ENCODE measurements around the gene TMEM178B.

Gene TMEM178B

DNA sequence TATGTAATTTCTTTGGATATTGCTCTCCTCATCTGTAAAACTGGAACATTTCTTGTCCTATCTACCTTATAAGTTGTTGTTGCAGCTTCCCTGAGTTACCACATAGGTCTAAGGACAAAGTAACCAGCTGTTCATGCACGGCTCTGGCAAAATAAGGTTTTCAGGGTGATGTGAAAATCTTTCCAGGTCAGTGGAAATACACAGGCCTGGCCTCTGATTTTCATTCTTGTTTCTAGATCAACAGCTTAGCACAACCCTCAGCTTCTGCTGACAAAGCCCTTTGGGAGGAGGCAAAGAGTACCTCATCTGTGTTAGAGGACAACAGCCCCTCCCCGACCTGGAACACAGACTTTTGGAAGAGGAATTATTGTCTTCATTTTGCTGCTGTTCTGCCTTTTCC lies 359.8 kb downstream of the TMEM178B start:
- DNase-seq (ENCODE audit: low read depth) = no peak

DNA sequence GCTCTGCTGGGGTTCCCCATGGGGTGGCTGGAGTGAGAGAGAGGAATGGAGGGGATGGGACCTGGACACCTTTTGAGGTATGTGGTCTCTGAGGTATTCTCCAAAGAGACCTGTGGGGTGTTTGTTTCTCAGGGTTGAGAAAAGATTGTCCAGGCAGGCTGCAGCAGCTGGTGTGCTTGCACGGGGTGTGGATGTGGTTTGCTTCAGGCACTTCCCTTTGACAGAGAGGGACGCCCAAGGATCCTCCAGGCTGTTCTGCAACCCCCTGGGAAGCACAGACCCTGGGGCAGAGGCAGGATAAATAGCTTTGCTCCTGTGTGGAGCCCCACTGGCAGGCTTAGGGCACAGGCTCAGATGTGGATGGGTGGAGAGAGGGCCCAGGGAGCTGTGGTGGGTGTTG lies 362.3 kb downstream of the TMEM178B start:
- no peak for DNase-seq (ENCODE audit: low read depth)

DNA sequence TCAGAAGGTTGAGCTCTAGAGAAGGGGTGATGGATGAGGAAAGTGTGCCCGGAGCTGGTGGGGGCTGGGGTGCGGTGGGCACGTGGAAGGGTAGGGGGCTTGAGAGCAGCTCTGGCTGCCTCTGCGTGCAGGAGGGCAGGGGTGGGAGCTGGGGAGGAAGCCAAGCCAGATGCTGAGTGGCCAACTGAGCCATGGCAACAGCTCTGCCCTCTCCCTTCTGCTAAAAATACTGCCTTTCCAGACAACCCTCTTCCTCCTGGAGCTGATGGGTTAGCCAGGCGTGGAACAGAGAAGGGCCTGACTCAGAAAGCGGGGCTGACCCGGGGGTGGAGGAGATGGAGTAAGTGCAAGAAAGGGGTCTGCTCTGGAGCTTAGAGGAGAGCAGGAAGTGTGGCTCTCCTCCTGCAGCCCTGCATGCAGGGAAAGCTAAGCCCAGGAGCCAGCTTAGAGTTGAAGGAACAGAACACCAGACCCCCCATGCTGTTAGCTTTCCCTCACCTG lies 362.8 kb downstream of the TMEM178B start:
- no peak for DNase-seq (ENCODE audit: low read depth)

DNA sequence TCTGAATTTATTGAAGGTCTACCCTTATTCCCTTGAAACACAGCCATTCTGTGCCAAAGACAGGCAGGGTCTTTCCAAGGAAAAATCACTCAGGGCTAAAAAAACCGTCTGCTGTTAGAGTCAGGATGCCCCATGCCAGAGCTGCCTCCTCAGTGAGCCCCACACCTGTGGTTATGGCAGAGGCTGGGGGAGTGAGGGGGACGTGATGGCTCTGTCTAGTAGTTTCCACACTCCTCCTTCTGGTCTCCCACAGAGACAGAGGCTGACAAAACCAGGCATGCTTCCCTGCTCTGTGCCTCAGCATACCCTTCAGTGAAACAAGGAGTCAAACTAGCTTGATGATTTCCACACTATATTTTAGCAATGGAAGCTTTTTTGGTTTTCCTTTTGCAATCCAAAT lies 365.3 kb downstream of the TMEM178B start:
- no peak for DNase-seq (ENCODE audit: low read depth)

DNA sequence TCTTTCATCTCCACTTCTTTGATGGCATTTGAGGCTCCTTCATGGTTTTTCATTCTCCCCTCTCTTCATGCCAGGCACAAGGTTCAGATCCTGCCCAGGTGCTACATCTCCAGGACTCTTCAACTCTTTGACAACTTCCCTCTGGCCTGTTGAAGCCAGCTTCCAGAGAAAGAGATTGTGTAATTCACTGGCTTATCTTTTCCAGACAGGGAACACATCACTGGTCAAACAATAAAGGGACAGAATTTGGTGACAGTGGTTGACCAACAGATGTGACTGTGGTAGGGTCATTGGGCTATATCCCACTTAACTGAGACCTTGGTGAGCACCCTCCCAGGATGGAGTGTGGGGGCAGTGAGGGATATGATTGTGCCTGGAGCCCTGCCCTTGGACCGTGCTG lies 365.9 kb downstream of the TMEM178B start:
- DNase-seq (ENCODE audit: low read depth) = no peak

DNA sequence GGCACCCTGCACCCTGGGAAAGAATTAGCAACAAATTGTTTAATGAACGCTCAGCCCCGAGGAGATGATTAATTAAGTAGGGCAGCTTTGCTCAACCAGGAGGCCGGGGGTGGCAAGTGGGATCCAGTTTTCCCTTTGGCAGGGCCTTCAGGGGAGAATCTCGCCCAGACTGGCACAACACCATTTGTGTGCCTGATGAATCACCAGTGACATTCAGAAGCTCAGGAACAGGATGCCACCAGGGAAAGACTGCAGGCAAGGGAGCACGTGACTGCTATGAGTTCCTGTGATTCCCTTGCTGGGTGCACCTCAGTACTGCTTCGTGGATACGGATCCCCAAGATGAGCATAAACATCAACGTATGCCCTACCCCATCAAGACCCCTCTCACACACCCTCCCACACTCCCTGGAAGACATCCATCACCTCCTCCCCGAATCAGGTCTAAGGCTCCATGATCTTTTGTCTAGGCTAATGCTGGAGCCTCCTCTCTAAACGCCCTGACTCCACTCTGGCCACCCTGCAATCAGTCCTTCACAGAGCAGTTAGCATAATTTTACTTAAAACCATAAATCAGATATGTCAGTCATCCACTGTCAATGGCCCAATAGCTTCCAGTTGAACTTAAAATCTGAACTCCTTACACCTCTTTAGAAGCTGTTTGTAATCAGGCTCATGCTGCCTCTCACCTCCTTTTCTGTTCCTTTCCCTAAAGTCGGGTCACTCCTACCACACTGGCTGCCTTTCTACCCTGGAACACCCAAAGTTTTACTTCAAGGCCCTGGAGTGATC lies 368.2 kb downstream of the TMEM178B start:
- no peak for DNase-seq (ENCODE audit: low read depth)

DNA sequence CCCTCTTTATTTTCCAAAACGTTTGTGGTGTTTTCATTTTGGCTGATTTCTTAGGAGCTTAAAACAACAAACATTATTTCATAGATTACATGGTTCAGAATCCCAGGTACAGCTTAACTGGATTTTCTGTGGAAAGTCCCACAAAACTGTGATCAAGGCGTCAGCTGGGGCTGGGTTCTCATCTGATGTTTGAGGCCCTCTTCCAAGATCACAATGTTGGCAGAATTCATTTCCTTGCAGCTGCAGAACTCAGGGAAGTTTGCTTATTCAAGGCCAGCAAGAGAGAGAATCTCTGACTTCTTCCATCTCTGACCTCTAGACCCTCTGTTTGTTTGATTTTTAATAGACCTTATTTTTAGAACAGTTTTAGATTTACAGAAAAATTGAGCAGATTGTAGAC lies 368.9 kb downstream of the TMEM178B start:
- no peak for DNase-seq (ENCODE audit: low read depth)

DNA sequence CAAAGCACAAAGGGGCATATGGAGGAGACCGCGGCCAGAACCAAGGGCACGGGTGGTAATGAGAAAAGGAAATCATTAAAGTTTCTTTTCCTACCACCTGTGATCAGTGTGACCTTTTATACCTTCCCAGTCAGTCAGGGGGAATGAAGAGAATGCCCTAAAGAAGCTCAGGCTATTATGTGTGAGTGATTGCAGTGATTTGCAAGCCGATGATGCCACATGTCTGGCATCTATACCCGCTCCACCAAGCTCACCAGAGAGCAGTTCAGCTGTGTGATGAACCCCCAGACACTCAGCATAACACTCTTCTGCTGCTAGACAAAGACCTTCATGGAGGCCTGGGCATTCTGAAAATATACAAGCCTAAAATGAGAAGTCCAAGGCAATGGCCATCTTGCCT lies 371.1 kb downstream of the TMEM178B start:
- DNase-seq (ENCODE audit: low read depth) = no peak

DNA sequence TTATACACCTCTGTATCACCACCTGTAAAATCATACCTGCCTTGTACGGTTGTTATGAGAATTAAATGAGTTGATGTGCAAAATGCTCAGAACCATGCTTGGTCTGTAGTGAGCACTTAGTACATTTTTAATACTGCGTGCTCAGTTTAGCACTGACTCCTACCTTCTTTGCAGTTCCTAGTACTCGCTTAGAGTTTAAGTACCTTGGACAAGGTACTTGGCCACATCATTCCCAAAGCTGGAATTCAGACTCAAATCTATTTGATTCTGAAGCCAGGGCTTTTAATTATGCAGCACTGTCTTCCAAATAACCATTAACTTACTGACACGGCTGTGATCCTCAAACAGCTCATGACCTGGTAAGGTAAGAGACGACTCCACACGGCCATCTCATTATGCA lies 377.4 kb downstream of the TMEM178B start:
- DNase-seq (ENCODE audit: low read depth) = no peak

DNA sequence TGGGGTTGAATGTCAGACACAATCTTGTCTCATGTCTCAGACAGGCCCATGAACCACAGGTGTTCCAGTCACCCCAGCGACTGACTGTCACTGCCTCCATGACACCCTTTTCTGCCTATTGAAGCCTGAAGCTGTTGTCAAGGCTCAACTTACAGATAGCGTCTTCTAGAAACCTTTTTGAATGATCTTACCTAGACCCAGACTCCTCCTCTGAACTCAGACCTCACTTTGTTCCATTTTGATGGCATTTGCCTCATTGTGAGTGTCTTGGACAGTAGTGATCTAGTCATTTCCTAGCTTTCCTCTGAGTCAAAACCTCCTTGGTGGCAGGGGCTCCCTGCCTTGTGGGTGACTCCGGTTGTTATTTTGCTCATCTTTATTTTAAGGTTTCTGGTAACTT lies 379.0 kb downstream of the TMEM178B start:
- DNase-seq (ENCODE audit: low read depth) = no peak

DNA sequence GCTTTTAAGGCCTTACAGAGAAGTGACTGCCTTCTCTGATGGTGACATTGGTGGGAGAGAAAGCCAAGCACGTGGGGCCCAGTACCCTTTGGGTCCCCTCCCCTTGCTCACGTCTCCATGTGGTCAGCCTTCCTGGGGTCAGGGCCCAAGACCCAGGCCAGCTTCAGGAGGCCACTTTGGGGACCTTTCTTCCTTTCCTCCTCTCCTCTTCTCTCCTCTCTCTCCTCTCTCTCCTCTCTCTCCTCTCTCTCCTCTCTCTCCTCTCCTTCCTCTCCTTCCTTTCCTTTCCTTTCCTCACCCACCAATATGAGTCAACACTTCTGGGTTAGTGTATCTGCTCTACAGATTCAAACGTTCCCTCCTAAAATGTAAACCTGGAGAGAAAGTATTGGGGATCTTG lies 380.5 kb downstream of the TMEM178B start:
- no peak for DNase-seq (ENCODE audit: low read depth)

DNA sequence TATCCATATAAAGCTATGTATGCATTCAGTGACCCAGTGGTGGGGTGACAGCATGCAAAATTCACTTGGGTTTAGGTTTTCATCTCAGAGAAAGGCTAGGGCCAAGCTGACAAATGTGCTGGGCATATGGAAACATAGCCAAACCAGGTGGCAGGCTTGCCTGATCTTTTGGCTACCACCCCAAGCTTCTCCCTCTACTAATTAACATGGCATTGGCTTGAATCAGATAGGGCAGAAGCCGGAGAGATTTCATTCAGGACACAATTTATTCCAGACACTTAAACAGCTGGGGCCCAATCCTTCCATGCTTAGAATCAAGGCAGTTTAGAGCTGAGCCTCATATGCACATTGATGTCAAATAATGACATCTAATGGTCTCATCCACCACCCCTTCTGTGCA lies 381.9 kb downstream of the TMEM178B start:
- DNase-seq (ENCODE audit: low read depth) = no peak

DNA sequence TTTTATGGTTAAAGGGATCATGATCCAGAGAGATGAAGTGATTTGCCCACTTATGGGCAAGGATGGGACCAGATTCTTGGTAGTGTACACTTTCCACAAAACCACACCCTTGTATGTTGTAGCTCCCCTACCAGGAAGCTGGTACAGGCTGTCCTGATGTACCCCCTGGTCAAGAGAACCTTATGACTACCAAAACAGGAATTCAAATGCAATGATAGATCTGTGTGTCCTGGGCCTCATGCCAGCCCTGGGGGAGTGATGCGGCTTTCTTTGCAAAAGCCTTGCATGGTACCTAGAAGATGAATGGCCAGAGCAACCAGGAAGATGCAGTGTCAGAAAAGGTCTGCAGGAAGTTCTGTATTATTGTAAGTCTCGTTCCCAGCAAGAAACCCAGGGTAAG lies 382.4 kb downstream of the TMEM178B start:
- no peak for DNase-seq (ENCODE audit: low read depth)

DNA sequence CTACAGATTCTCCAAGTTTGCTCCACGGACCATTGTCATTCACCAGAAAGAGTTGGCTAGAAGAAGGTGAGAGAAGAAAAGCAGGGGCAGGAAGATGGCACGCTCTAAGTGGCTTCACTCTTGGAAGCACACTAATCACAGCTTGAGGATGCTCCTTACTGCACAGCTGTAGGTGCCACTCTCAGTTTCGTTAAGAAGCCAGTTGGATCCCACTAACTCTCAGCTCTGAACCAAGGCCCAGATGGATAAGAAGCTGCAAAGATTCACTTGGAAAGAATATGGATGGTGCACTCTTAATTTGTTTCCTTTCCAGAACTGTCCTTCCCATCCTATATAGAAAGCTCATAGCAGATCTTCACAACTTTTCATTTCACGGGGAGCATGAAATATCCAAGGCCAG lies 382.8 kb downstream of the TMEM178B start:
- no peak for DNase-seq (ENCODE audit: low read depth)

DNA sequence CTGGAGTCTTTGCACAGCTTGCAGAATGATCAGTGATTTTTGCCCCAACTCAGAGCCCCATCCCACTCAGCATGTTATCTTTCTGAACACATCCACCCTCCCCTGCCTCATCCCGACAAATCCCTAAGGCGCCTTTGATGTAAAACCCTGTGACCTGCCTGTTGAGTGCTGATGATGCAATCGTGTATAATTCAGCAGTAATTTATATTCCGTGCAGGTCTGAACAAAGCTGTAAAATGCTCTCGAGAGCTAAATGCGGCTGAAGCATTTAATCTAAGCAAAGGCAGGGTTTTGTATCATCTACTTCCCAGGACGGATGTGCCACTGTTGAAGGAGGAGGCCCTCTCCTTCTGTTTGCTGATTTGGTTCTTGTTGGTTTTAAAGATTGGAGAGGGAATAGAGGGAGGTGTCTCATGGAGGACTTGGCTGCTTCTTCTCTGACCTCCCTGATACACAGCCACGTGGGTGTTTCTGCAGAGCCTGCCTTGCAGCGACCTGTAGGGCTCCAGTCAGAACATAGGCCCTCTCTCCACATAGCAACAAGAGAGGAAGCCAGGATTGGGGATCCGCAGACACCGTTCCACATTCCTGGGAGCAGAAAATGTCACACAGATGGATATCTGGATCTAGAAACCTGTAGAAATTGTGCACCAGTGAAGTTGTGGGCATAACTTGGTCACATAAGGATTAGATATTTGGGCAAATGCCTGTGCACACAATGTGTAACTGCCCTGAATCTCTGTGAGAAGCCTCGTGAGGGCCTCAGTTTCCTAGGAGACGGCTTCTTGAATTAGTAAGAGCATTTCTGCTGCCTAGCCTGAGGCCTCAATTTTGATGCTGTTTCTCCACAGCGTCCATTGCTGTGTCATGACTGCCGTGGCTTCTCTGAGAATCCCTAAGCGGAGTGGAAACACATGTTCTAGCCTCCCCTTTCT lies 387.2 kb downstream of the TMEM178B start:
- DNase-seq (ENCODE audit: low read depth) = no peak

DNA sequence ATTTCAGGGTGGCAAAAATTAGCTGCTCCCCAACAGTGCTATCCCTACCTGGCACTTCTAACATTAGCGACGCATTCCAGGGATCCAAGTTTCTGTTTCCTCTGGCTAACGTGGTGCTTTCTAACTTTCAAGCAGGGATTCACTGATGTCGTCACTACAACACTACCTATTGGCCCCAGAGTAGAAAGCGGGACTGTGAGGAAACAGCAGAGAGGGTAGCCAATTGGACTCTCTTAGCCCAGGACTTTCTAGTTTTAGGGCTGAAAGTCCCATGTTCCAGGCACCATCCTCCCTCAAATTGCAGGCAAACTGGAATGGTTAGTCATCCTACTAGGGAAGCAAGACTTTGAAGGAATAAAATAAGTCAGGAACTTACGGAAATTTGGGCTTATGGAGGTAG lies 388.1 kb downstream of the TMEM178B start:
- DNase-seq (ENCODE audit: low read depth) = no peak

DNA sequence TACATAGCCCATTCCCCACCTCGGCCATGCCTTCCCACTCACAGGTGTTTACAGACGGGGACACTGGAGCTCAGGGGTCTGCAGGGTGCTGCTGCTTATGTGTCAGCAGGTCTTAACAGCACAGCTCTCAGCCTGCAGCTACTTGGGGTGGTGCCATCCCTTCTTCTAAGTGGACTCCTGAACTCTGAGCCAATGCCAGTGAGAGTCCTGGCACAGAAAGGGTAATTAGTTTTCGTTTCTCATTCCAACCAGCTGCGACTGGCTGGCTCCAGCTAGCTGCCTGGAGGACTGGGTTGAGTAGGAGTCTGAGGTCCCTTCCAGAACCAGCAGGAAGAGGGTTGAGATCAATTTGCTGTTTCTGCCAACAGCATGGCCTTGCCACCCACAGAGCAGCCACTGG lies 389.1 kb downstream of the TMEM178B start:
- no peak for DNase-seq (ENCODE audit: low read depth)

DNA sequence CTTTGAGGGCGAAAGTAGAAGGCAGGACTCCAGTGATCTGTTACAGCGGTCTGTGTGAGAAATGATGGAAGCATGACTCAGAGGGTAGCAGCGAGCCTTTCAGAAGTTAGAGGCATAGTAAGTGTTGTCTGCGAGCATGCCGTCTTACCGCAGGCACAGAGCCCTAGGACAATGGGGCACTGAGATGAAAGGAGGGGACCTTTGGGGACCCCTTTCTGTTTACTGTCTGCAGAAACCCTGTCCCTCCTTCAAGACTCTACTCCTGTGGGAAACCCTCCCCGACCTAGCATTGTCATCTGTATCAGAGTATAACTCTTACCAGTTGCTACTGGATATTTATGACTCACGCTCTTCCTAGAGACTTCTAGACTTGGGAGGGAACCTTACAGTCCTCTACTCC lies 390.1 kb downstream of the TMEM178B start:
- no peak for DNase-seq (ENCODE audit: low read depth)

DNA sequence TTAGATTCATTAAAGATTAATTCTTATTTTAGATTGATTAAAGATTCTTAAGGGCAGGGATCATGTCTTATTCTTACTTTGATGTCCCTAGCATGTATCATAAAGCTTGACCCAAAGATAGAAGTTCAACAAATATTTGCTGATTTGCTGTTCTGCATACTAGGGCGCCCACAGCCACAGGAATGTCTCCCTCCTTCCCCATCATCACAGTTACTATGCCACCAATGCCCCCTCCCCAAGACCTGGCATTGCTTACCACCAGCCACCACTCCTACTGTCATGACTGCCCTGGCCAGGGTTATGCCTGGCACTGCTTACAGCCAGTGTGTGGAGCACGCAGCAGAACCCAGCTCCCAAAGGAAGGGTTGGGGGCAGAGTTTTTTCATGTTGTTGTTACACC lies 390.7 kb downstream of the TMEM178B start:
- DNase-seq (ENCODE audit: low read depth) = no peak

DNA sequence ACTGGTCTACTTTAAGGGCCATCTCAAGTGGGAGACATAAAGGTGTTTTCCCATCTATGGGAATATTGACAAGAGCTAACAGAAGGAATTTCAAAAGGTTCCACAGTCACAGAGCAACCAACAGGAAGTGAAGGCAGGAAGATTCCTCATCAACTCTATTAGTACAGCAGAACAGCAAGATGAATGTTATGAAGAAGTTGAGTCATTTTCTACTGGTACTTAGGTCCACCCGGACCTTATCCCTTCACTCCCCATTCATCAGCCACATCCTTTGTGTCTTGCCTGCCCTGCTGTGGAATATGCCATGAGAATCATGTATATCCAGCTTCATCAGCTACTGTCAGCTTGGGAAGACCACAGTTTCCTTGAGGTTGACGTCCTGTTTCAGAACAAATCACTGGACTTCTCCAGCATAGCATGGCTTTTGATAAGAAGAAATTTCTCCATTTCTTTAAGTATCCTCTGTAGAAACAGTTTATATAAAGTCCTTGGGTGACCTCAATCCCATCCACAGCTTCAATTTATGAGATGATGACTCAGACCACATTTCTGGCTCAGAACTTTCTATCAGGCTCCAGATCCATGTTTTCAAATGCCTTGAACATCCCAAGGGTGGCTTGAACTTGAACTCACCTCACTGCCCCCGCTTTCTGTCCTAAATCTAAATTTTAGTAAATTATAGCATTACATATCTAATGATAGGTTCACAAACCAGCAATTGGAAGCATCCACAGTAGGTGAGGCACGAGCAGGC lies 392.5 kb downstream of the TMEM178B start:
- DNase-seq (ENCODE audit: low read depth) = no peak

DNA sequence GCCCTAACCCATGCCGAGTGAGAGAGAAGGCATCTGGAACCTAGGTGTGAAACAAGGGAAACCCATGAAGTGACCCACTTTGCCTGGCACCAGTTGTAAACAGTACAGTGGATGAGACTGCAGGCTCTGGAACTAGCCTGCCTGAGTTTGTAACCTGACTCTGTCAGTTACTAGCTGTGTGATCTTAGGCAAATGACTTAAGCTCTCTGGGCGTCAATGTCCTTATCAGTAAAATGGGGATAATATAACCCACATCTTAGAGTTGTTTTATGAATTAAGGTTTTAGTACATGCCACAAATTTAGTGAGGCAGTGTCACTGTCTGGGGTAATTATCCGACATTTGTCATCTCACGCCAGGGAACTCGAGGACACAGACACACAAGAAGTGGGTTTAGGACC lies 394.5 kb downstream of the TMEM178B start:
- no peak for DNase-seq (ENCODE audit: low read depth)

DNA sequence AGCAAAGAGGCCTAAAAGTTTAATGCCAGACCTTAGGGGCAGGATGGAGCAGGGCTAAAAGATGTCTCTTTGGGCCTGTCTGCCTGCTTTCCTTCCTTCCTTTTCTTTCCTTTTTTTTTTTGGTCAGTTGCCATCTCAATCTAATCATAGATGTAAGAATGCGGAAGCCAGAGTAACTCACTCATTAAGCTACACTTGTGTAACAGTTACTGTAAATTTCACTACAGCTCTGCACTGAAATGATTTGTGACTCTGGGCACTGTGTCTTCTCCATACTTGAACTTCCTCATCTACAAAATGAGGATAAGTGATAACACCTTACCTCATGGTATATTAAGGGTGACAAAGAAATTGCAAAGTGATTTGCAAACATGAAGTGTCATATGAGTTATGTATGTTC lies 401.8 kb downstream of the TMEM178B start:
- no peak for DNase-seq (ENCODE audit: low read depth)

All from GM04503 (cell line).